Measurements from ENCODE around the gene ST7.

GRCh38 chr7:117083648-117084047, 130.3 kb downstream of the ST7 start:
- TF ChIP-seq GTF2F1 (IDR thresholded peaks at IDR 0.05; ENCODE audit: low read length) (no peak), SIN3B (IDR thresholded peaks at IDR 0.05; ENCODE audit: low read length) (no peak), ELF4 (CRISPR knock-in tag; IDR thresholded peaks at IDR 0.05; ENCODE audit: borderline replicate concordance) (no peak), ZBTB26 (CRISPR knock-in tag; IDR thresholded peaks at IDR 0.05; ENCODE audit: borderline replicate concordance) (no peak), MAX (IDR thresholded peaks at IDR 0.05) (no peak), CTCF (CRISPR knock-in tag; IDR thresholded peaks at IDR 0.05) (no peak), ZNF772 (CRISPR knock-in tag; IDR thresholded peaks at IDR 0.05) (no peak), ZNF580 (CRISPR knock-in tag; IDR thresholded peaks at IDR 0.05; ENCODE audit: borderline replicate concordance, low read depth) (no peak), NFRKB (IDR thresholded peaks at IDR 0.05) (no peak), MYNN (CRISPR knock-in tag; IDR thresholded peaks at IDR 0.05; ENCODE audit: low read depth) (no peak)
